SK-MEL-5 (cell line): ENCODE results near the gene LATS2. TPM values are rescaled to one million over a fixed set of nuclear protein-coding genes. Genes with fewer than 3 reads are reported as not detected.

Source experiments
- DNase-seq: peaks from one replicate; pipeline ENCODE4 v3.0.0-alpha.2; 2016; ENCODE audit warnings: low read depth, low spot score
- in situ Hi-C: cut with HindIII; loops from 2 replicates; pipeline ENCODE4 v1.10.0; 2016; ENCODE audit warnings: low sequenced_read_pairs, high pct_unique_total_duplicates, low pct_unique_long_range_greater_than_20kb
- polyA plus RNA-seq, 2 experiments: library from polyadenylated mRNA; depleted of rRNA; stranded (reverse); fragments of >200 nt; gene quantifications; 2 replicates each; pipeline ENCODE4 v1.2.3, GENCODE V29; 2015
- total RNA-seq: library from RNA; depleted of rRNA; stranded (reverse); fragments of >200 nt; shearing (Covaris generic); gene quantifications from 2 replicates; pipeline ENCODE4 v1.2.3, GENCODE V29; 2014; rRNA removed

The LATS2 gene
- total RNA-seq = 12.9 and 13.0 TPM in 2 replicates
- polyA plus RNA-seq (2015; cell fraction: cytosol; rRNA removed) = 29.4 and 43.9 TPM in 2 replicates
- 18.2 and 23.6 TPM in 2 replicates for polyA plus RNA-seq (2015; cell fraction: nucleus; rRNA removed)

- in situ Hi-C loops = no loop called here
- DNase-seq = peak; percentile 93
Measured at GRCh38 chr13:21061029-21061763, at the start of gene LATS2. LATS2 (minus strand) TSS chr13:21061586; CDS start chr13:21046026, 15,560 bp downstream.

DNA sequence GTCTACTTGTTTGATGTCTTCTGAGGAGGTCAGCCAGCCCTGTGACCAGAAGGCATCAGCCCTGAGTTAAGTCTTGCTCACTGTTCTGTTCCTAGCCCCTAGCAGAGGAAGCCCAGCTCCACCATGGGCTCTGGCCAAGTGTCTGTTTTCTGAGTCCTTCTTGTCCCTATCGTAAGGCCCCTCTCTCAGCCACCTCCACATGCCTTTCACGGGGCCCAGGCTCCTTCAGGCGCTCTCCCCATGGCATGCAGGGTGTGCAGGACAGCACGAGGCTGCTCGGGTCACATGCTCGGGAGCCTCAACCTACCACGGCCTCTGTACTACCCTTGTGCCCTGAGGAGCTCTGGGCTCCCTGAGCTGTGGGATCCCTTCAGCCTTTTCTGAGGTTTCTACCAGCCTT is 47.8 kb upstream of the LATS2 start:
- DNase-seq = peak; percentile 34
- in situ Hi-C loops = no loop called here

- DNase-seq = no peak
Measured at GRCh38 chr13:21106089-21106488, 44.7 kb upstream of the LATS2 start.

GRCh38 chr13:21104199-21105019 is 43.0 kb upstream of the LATS2 start:
- in situ Hi-C loops = no loop called here
- no peak for DNase-seq

More at GRCh38 chr13:21106089-21106488, 44.7 kb upstream of the LATS2 start:
- in situ Hi-C loops = no loop called here

- in situ Hi-C loops = no loop called here
- no peak for DNase-seq
Measured at GRCh38 chr13:21101865-21102576, 40.6 kb upstream of the LATS2 start.

DNA sequence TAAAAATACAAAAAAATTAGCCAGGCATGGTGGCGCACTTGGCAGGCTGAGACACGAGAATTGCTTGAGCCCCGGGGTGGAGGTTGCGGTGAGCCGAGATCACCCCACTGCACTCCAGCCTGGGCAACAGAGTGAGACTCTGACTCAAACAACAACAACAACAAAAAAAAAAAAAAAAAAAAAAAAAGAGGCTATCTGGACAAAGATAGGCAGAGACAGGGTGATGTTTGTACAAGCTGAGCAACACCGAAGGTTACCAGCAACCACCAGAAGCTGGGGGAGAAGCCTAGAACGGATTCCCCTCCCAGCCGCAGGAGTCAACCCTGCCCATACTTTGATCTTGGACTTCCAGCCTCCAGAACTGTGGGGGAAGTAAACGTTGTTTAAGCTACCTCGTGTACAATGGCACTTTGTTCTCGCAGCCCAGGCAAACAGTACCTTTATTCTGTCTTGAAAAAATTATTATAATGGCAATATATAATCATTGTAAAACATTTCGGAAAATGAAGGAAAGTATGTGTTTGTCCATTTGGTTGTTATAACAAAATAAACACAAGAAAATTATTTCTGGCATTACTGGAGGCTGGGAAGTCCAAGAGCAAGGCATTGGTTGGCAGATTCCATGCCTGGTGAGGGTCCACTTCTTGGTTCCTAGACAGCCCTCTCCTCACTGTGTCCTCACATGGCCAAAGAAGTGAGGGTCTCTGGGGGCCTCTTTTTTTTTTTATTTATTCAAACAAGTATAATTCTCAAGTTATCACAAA is 39.8 kb upstream of the LATS2 start:
- in situ Hi-C loops = no loop called here
- DNase-seq = peak; percentile 74

GRCh38 chr13:21100211-21100610 is 38.8 kb upstream of the LATS2 start:
- DNase-seq = no peak
- in situ Hi-C loops = no loop called here

DNA sequence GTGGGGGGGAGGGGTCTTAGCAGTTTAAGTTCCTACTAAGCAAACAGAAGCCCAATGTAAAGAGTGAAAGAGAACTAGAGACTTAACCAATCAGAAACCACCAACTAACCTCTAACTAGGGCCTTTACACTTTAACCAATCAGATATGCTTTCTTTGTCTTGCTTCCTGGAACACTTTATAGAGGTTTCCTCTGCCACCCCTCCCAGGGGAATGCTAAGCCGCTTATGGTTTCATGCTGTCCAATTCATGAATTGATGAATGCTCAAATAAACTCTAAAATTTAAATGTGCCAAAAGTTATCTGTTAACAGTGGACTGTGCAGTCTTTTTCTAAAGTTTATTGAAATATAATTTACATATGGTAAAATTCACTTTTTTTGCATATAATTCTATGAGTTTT is 33.9 kb upstream of the LATS2 start:
- in situ Hi-C loops = no loop called here
- no peak for DNase-seq

DNA sequence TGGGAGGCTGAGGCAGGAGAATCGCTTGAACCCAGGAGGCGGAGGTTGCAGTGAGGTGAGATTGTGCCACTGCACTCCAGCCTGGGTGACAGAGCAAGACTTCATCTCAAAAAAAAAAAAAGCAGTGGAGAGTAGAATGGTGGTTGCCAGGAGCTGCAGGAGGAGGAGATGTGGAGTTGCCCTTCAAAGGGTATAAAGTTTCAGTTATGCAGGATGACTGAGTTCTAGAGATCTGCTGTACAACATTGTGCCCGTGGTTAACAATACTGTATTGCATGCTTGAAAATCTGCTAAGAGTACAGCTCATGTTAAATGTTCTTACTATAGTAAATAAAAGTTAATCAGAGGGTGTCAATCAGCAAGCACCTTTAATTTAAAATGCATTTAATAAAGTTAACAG is 28.4 kb upstream of the LATS2 start:
- in situ Hi-C loops = no loop called here
- DNase-seq = no peak

DNA sequence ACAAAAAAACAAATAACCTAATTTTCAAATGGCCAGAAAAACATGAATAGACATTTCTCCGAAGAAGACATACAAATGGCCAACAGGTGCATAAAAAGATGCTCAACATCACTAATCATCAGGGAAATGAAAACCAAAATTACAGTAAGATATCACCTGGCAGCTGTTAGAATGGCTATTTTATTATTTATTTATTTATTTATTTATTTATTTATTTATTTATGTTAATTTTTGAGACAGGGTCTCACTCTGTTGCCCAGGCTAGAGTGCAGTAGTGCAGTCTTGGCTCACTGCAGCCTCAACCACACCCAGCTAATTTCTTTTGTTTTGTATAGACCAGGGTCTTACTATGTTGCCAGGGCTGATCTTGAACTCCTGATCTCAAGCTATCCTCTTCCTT is 27.1 kb upstream of the LATS2 start:
- in situ Hi-C loops = no loop called here
- no peak for DNase-seq

DNA sequence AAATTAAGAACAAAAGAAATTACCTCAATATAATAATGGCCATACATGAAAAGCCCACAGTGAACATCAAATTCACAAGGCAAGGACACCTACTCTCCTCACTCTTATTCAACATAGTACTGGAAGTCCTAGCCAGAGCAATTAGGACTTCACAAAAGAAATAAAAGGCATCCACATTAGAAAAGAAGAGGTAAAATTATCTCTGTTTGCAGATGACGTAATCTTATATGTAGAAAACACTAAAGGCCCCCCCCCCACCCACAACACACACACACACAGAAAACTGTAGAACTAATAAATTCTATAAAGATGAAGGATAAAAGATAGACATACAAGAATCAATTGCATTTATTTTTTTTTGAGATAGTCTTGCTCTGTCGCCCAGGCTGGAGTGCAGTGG is 25.5 kb upstream of the LATS2 start:
- no peak for DNase-seq
- in situ Hi-C loops = no loop called here

DNA sequence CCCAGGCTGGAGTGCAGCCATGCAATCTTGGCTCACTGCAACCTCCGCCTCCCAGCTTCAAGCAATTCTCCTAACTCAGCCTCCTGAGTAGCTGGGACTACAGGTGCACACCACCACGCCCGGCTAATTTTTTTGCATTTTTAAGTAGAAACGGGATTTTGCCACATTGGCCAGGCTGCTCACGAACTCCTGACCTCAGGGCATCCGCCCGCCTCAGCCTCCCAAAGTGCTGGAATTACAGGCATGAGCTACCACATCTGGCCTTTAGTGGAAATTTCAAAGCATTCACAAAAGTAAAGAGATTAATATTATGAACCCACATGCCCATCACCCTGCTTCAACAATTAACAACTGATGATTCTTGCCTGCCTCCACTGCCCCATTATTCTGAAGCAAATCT is 20.5 kb upstream of the LATS2 start:
- DNase-seq = no peak
- in situ Hi-C loops = no loop called here

- in situ Hi-C loops = no loop called here
Measured at GRCh38 chr13:21080593-21080891, 19.2 kb upstream of the LATS2 start.

DNA sequence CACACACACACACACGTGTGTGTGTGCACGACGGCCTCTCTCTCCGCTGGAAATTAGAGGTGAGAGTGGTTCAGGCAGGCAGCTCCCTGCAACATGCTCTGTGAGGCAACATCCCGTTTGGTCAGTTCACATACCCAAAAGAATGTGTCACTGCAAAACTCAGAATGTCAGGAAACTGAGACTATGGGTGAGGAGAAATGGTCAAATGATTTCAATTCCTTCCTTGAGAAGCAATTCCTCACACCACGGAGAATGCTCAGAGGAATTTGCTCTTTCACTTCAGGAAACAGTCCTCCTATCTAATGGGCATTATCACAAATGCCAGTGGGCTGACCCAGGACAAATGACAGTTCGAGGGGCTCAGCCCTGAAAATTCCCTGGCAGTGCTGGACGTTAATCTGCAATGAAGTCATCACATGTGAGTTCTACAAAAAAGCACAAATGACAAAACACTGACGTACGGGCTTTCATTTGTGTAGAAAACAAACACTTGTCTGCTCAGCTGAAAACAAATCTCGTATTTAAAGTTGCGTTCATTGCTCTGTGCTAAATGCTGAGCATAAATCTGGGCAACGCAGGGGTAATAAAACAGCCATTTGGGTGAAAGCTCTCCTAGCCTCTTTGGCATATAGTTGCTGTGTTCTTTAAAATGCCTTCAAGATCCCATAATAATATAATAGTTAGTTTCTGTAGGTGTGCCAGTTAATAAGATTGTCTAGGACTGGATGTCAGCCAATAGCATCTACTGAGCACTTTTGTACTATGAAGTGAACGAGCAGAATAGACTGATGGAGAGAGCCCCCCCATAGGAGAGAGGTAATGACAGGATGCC is 18.6 kb upstream of the LATS2 start:
- in situ Hi-C loops = no loop called here
- peak; percentile 22 for DNase-seq

More at GRCh38 chr13:21080593-21080891, 19.2 kb upstream of the LATS2 start:
- no peak for DNase-seq

DNA sequence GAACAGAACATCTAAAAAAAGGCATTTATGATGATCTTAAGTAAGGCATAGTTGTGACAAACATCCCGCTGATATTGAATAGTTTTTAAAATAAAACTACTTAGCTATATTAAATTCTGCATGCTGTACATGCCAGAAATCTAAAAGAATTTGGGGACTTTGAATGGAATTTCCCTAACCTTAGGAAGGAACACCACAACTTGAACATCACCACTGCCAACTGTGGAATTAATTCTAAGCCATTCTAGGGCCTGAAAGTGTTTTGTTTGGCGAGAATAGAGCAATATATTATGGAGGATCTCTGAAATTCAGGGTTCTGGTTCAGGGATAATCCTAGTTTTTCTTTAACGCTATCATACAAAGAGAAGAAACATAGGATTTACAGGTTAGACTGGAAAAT is 17.8 kb upstream of the LATS2 start:
- no peak for DNase-seq
- in situ Hi-C loops = no loop called here

DNA sequence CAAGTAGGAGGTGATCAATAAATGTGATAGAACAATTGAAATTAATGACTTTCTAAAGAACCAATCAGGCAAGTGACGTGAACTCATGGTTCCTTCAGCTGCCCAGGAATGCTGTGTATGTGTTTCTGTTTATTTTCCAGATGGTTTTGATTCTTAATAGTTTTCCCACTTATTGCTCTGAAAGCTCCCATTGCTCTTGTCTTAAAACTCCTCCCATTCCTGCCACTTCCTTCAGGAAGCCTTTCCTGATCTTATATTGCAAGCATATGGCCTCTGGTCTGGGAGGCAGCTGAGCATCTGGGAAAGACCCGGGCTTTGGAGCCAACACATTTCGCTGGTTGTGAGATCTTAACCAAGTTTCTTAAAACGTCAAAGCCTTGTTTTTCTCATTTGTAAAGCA is 17.1 kb upstream of the LATS2 start:
- in situ Hi-C loops = no loop called here

More for the DNA sequence above, 17.1 kb upstream of the LATS2 start:
- DNase-seq = no peak
